AG10803 (cell line): ENCODE data around the gene ZNF407.
A peak's percentile ranks its signal among the peaks of the same experiment; 100 is the strongest.

Source experiments
- DNase-seq: peaks from one replicate; pipeline ENCODE4 v3.0.0; 2010; ENCODE audit warnings: low read depth
- H3K4me3 ChIP-seq: 2 replicates; pipeline ENCODE4 v1.5.1; 2011; ENCODE audit warnings: mild to moderate bottlenecking, low read length, control low read depth
- TF ChIP-seq, protein P1 (sequence below): conservative IDR thresholded peaks from 2 replicates; pipeline ENCODE4 v1.5.1; 2011; ENCODE audit warnings: mild to moderate bottlenecking, low read length, control low read depth, inconsistent platforms

The ZNF407 gene

DNA sequence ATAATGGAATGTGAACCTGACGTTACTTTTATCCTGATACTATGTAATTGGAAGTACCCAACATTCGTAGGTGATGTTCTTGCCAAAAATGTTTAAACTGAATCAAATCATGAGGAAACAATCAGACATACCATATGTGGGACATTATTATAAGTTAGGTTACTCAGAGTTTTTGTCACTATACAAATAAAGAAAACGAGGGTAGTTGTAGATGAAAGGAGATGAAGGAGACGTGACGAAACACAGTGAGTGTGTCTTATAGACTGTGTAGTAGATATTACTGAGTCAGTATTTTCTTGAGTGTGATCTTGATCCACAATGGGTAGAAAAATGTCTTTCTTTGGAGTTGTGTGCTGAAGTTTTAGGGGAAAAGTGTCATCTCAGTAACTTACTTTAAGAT is 176.8 kb downstream of the ZNF407 start:
- TF ChIP-seq, protein P1, sequence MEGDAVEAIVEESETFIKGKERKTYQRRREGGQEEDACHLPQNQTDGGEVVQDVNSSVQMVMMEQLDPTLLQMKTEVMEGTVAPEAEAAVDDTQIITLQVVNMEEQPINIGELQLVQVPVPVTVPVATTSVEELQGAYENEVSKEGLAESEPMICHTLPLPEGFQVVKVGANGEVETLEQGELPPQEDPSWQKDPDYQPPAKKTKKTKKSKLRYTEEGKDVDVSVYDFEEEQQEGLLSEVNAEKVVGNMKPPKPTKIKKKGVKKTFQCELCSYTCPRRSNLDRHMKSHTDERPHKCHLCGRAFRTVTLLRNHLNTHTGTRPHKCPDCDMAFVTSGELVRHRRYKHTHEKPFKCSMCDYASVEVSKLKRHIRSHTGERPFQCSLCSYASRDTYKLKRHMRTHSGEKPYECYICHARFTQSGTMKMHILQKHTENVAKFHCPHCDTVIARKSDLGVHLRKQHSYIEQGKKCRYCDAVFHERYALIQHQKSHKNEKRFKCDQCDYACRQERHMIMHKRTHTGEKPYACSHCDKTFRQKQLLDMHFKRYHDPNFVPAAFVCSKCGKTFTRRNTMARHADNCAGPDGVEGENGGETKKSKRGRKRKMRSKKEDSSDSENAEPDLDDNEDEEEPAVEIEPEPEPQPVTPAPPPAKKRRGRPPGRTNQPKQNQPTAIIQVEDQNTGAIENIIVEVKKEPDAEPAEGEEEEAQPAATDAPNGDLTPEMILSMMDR: no peak
- no peak overlapping the region for H3K4me3 ChIP-seq
- DNase-seq: no peak

DNA sequence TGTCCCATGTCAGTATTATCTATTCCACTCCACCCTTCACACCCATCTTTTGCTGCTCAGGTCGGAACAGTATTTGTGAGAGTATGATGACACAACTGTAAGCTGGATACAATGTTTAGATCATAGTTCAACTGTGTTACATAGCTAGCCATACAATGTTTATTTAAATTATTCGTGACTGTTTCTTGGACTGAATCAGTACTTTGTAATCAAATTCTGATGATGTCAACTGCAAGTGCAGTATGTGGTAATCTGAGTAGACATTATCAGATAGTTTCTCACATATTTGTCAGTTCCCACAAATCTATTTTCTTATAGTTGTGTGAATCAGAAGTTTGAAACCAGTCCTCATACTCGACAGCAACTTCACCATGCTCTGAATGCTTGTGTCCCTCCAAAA is 177.6 kb downstream of the ZNF407 start:
- TF ChIP-seq, protein P1: no peak
- peak; percentile 2 for DNase-seq
- H3K4me3 ChIP-seq: no peak overlapping the region

DNA sequence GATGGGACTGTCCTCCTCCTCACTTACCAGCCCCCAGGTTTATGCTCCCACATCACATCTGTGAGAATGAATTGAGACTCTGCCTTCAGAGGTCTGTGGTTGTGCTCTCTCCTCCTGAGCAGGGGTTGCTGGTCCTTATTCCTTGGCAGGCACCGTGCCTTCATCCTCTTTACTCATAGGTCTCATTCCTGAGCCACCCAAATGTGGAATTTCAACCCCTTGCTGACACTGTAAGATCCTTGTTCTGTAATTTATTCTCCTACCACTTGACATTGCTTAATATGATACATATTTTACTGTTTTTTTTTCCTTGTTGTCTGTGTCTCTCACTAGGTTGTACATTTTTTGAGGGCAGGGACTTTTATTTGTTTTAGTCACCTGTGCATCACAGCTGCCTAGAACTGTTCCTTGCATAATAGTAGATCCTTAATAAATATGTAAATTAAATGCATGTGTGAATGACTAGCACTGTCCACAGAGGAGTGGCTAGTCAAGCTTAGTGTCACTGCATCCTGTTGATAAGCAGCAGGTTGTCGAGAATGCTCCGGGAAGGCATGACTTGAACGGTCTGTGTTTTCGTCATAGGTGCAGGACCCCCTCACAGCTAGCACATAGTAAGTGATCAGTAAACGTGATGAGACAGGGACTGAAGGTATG is 180.6 kb downstream of the ZNF407 start:
- TF ChIP-seq, protein P1: no peak
- peak; percentile 64 for DNase-seq
- no peak overlapping the region for H3K4me3 ChIP-seq

DNA sequence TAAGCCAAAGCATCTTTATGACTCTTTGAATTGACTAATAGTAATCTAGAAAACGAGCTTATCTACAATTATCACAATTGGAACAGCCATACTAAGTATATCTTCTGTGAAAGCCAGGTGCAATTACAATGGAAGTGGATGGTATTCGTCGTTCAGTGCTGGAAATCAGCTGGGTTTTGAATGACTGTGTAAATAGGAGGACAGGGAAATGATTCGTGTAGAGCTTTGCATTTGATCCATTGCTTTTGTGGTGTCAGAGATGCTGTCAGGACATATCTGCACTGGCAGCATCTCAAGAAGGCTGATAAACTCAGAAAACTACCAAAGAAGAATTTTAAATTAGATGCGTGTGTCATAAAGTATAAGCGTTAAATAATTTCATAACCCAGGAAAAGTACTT is 187.1 kb downstream of the ZNF407 start:
- no peak overlapping the region for H3K4me3 ChIP-seq
- no peak for DNase-seq

GRCh38 chr18:74785632-74786031 is 188.0 kb downstream of the ZNF407 start:
- DNase-seq: no peak
- TF ChIP-seq, protein P1: no peak
- no peak overlapping the region for H3K4me3 ChIP-seq

More for the DNA sequence above, 187.1 kb downstream of the ZNF407 start:
- TF ChIP-seq, protein P1: no peak

GRCh38 chr18:74788657-74789056 is 191.0 kb downstream of the ZNF407 start:
- DNase-seq: no peak
- H3K4me3 ChIP-seq: no peak overlapping the region
- TF ChIP-seq, protein P1: no peak

- no peak for DNase-seq
- TF ChIP-seq, protein P1: no peak
Measured at GRCh38 chr18:74789078-74789477, 191.4 kb downstream of the ZNF407 start.

More at GRCh38 chr18:74789078-74789477, 191.4 kb downstream of the ZNF407 start:
- no peak overlapping the region for H3K4me3 ChIP-seq
